ENCODE data around the gene NDUFC1. TPM values are rescaled to one million over a fixed set of nuclear protein-coding genes. Genes with fewer than 3 reads are reported as not detected.
A peak's percentile ranks its signal among the peaks of the same experiment; 100 is the strongest.

The NDUFC1 gene
- polyA plus RNA-seq, 1 donor (not counting 4 experiments of a cell fraction or from before 2014, with no cell fraction given), result 52.1 TPM

DNA sequence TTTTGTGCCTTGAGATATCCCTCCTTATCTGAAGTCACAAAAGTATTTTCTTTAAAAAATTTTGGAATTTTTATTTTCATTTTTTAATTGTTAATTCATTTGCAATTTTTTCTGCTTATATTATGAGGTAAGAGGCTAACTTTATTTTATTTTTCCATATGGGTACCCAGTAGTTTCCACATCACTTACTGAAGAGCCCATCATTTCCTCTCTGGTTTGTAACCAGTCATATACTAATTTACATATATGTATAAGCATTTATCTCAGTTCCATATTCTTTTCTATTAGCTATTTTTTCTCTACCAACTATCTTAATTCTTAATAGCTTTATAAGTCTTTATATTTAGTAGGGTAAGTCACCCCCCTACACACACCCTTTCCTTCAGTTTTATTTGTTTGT is 49.2 kb downstream of the NDUFC1 start:
- no peaks in the 10 kb centered on the region for H4K20me1 ChIP-seq (ENCODE audit: control insufficient read depth, extremely low read depth, insufficient read depth, low read length)
- no peak overlapping the region for H3K4me3 ChIP-seq (ENCODE audit: control insufficient read depth in 2 of 3, extremely low read depth in 1 of 3, insufficient read depth in 2 of 3, low read depth in 1 of 3, low read length in 3 of 3)
- H3K4me1 ChIP-seq (ENCODE audit: control insufficient read depth, extremely low read depth, insufficient read depth, low read length), result peaks cover 3% of the 10 kb centered on the region
- no peak overlapping the region for H3K4me2 ChIP-seq (ENCODE audit: control insufficient read depth, extremely low read depth, insufficient read depth, low read depth, low read length)
- no peaks in the 10 kb centered on the region for H3K36me3 ChIP-seq (ENCODE audit: control insufficient read depth in 2 of 2, extremely low read depth in 1 of 2, insufficient read depth in 2 of 2, low read length in 2 of 2)
- no peaks in the 10 kb centered on the region for H3K27me3 ChIP-seq (ENCODE audit: control insufficient read depth, extremely low read depth, insufficient read depth, low read length)
- dilution Hi-C loops (cut with MboI; ENCODE audit: extremely low pct_ligation_motif_present, low sequenced_read_pairs), result no loop called here
- H3K9me1 ChIP-seq (ENCODE audit: control insufficient read depth, extremely low read depth, insufficient read depth, low read length), result no peaks in the 10 kb centered on the region
- no peak overlapping the region for H3K27ac ChIP-seq (ENCODE audit: control insufficient read depth, insufficient read depth, low read length)
- no peaks in the 10 kb centered on the region for H3K9me3 ChIP-seq (ENCODE audit: control insufficient read depth, low read depth, low read length)
- DNase-seq (ENCODE audit: low read depth, low spot score), result no peak
- H2AFZ ChIP-seq (ENCODE audit: control insufficient read depth, low read length), result no peak overlapping the region
- H3K79me2 ChIP-seq (ENCODE audit: control insufficient read depth, insufficient read depth, low read length), result no peaks in the 10 kb centered on the region
- H3K9ac ChIP-seq (ENCODE audit: control insufficient read depth, extremely low read depth, insufficient read depth, low read length), result no peak overlapping the region
- FAIRE-seq, result no peak
- TF ChIP-seq, protein P1, sequence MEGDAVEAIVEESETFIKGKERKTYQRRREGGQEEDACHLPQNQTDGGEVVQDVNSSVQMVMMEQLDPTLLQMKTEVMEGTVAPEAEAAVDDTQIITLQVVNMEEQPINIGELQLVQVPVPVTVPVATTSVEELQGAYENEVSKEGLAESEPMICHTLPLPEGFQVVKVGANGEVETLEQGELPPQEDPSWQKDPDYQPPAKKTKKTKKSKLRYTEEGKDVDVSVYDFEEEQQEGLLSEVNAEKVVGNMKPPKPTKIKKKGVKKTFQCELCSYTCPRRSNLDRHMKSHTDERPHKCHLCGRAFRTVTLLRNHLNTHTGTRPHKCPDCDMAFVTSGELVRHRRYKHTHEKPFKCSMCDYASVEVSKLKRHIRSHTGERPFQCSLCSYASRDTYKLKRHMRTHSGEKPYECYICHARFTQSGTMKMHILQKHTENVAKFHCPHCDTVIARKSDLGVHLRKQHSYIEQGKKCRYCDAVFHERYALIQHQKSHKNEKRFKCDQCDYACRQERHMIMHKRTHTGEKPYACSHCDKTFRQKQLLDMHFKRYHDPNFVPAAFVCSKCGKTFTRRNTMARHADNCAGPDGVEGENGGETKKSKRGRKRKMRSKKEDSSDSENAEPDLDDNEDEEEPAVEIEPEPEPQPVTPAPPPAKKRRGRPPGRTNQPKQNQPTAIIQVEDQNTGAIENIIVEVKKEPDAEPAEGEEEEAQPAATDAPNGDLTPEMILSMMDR (optimal IDR thresholded peaks at IDR 0.05 in 1 of 3, IDR thresholded peaks at IDR 0.05 in 1 of 3, conservative IDR thresholded peaks at IDR 0.05 in 1 of 3; ENCODE audit: extremely low read depth in 1 of 3, insufficient read depth in 2 of 3, low read length in 3 of 3), result no peak
- no peak for TF ChIP-seq EZH2 (IDR thresholded peaks at IDR 0.05; ENCODE audit: low read length)

DNA sequence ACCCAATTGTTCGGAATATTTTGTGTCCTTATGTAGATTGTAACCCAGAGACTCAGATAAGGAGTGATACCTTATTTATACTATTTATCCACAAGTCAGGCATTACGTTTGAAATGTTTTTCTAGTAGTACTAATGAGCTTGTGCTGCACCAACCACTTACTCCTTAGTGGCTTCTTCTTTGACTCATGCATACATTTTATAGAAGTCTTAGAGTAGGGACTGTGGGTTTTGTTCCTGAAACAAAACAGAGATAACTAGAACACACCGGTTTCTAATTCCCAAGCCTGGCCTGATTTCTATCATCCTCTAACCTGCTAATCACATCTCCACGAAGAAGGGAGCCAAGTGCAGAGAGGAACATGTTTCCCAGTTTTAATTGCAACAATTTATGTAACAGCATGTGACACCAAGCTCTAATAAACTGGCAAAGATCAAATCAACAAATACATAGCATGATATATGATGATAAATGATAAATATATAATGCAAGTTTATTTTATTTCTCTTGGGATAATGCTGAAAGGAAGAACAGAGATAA is 54.5 kb downstream of the NDUFC1 start:
- dilution Hi-C loops (cut with MboI; ENCODE audit: extremely low pct_ligation_motif_present, low sequenced_read_pairs), result no loop called here
- H3K9me3 ChIP-seq (ENCODE audit: control insufficient read depth, low read depth, low read length), result no peaks in the 10 kb centered on the region
- no peaks in the 10 kb centered on the region for H3K36me3 ChIP-seq (ENCODE audit: control insufficient read depth in 2 of 2, extremely low read depth in 1 of 2, insufficient read depth in 2 of 2, low read length in 2 of 2)
- H3K27ac ChIP-seq (ENCODE audit: control insufficient read depth, insufficient read depth, low read length), result no peak overlapping the region
- H3K27me3 ChIP-seq (ENCODE audit: control insufficient read depth, extremely low read depth, insufficient read depth, low read length), result no peaks in the 10 kb centered on the region
- peaks cover 28% of the 10 kb centered on the region for H3K4me1 ChIP-seq (ENCODE audit: control insufficient read depth, extremely low read depth, insufficient read depth, low read length)
- no peaks in the 10 kb centered on the region for H3K9me1 ChIP-seq (ENCODE audit: control insufficient read depth, extremely low read depth, insufficient read depth, low read length)
- no peak for FAIRE-seq
- H3K9ac ChIP-seq (ENCODE audit: control insufficient read depth, extremely low read depth, insufficient read depth, low read length), result no peak overlapping the region
- peak overlapping the region; percentile 33 for H2AFZ ChIP-seq (ENCODE audit: control insufficient read depth, low read length)
- H3K4me2 ChIP-seq (ENCODE audit: control insufficient read depth, extremely low read depth, insufficient read depth, low read depth, low read length), result no peak overlapping the region
- TF ChIP-seq, protein P1 (optimal IDR thresholded peaks at IDR 0.05 in 1 of 3, IDR thresholded peaks at IDR 0.05 in 1 of 3, conservative IDR thresholded peaks at IDR 0.05 in 1 of 3; ENCODE audit: extremely low read depth in 1 of 3, insufficient read depth in 2 of 3, low read length in 3 of 3), result no peak
- TF ChIP-seq EZH2 (IDR thresholded peaks at IDR 0.05; ENCODE audit: low read length), result no peak
- no peak for DNase-seq (ENCODE audit: low read depth, low spot score)
- H3K4me3 ChIP-seq (ENCODE audit: control insufficient read depth in 2 of 3, extremely low read depth in 1 of 3, insufficient read depth in 2 of 3, low read depth in 1 of 3, low read length in 3 of 3), result no peak overlapping the region
- H3K79me2 ChIP-seq (ENCODE audit: control insufficient read depth, insufficient read depth, low read length), result no peaks in the 10 kb centered on the region
- no peaks in the 10 kb centered on the region for H4K20me1 ChIP-seq (ENCODE audit: control insufficient read depth, extremely low read depth, insufficient read depth, low read length)

Data from keratinocyte (primary cell).